ENCODE measurements around the gene CRABP2.

- TF ChIP-seq POLR2A (IDR thresholded peaks at IDR 0.05) (no peak), CTCF (IDR thresholded peaks at IDR 0.05) (no peak)
Measured at GRCh38 chr1:156667968-156668709, 37.2 kb downstream of the CRABP2 start.

All from adrenal gland (tissue), 5 donors.